Forelimb muscle (tissue), 1 donor: Measurements from ENCODE around the gene HIC2. TPM values are rescaled to one million over a fixed set of nuclear protein-coding genes. Genes with fewer than 3 reads are reported as not detected.
"Not testable (repeated sequence)": the region's sequence is repeated elsewhere in the genome, so short reads cannot be mapped to it uniquely, and the experiment has no call there.

Experiments used
- DNase-seq: peaks from one replicate; pipeline ENCODE4 v3.0.0-alpha.2; 2013; ENCODE audit warnings: low read depth
- polyA plus RNA-seq: library from polyadenylated mRNA; unstranded; fragments of 120-200 nt; gene quantifications from one replicate; pipeline ENCODE4 v1.2.1, GENCODE V29; 2013; ENCODE audit not compliant: insufficient read length

The HIC2 gene, protein sequence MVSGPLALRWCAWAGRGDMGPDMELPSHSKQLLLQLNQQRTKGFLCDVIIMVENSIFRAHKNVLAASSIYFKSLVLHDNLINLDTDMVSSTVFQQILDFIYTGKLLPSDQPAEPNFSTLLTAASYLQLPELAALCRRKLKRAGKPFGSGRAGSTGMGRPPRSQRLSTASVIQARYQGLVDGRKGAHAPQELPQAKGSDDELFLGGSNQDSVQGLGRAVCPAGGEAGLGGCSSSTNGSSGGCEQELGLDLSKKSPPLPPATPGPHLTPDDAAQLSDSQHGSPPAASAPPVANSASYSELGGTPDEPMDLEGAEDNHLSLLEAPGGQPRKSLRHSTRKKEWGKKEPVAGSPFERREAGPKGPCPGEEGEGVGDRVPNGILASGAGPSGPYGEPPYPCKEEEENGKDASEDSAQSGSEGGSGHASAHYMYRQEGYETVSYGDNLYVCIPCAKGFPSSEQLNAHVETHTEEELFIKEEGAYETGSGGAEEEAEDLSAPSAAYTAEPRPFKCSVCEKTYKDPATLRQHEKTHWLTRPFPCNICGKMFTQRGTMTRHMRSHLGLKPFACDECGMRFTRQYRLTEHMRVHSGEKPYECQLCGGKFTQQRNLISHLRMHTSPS
- polyA plus RNA-seq = 4.6 TPM

- not testable (repeated sequence) for DNase-seq
Measured at GRCh38 chr22:21417227-21417746, at the start of gene HIC2. Gene HIC2, plus strand, starts transcription at chr22:21417371. Its CDS starts 25,461 bp downstream, at chr22:21442832.

- not testable (repeated sequence) for DNase-seq
Measured at GRCh38 chr22:21368603-21369310, 48.4 kb upstream of the HIC2 start.

GRCh38 chr22:21375880-21376279, 41.3 kb upstream of the HIC2 start:
- DNase-seq = not testable (repeated sequence)

GRCh38 chr22:21383701-21384467, 33.3 kb upstream of the HIC2 start, which contains the start of gene RIMBP3B:
Gene RIMBP3B, plus strand, starts transcription at chr22:21383751. Its CDS starts 108 bp downstream, at chr22:21383859.
- not testable (repeated sequence) for DNase-seq

GRCh38 chr22:21384468-21385357, 32.5 kb upstream of the HIC2 start:
- not testable (repeated sequence) for DNase-seq

DNA sequence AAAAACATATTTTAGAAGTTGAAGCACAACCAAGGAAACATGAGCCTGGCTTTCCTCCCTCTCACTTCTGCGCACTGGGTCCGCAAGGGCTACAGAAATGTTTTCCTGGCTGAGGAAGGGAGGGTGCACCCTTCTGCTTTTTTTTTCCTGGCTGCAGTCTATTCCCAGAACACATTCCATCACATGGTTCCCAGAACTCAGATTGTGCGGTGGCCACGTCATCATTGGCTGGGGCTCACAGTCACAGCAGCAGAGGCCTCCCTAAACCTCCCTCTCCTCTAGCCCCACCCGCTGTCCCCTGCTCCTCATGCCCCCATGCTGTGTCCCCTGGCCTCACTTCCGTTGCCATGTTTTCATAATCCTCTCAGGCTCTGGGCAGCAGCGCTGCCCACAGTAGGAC, 27.7 kb upstream of the HIC2 start:
- DNase-seq = not testable (repeated sequence)

DNA sequence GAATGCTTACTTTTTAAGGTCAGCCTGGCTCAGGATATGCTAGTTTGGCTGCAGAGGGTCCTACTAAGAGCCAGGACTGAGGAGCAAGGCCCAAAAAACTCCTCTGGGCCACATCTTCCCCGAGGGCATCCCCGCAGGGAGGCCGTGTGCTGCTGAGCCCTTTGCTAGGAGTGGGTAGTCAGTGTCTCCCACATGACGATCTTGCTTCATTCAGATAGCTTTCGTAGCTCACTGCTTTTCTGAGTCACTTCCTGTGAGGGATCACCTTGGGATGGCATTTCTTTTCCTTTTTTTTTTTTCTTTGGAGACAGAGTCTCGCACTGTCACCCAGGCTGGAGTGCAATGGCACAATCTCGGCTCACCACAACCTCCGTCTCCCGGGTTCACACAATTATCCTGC, 27.2 kb upstream of the HIC2 start:
- not testable (repeated sequence) for DNase-seq

DNA sequence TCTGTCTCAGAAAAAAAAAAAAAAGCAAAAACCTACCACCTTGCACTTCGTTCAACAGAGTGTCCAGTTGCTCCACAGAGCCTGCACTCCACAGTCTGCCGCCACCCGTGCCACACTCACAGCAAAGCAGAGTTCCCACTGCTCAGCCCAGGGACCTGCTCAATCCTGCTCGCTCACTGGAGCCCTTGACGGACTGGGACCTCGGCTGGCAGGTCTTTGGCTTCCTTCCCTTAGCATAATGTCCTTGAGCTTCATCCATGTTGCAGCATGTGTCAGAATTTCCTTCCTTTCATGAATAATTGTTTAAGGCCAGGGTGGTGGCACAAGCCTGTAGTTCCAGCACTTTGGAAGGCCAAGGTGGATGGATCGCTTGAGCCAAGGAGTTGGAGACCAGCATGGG, 22.6 kb upstream of the HIC2 start:
- not testable (repeated sequence) for DNase-seq

GRCh38 chr22:21401197-21401969, 15.8 kb upstream of the HIC2 start:
- not testable (repeated sequence) for DNase-seq

- not testable (repeated sequence) for DNase-seq
Measured at GRCh38 chr22:21402763-21403314, 14.3 kb upstream of the HIC2 start.

GRCh38 chr22:21407139-21407538, 10.0 kb upstream of the HIC2 start:
- not testable (repeated sequence) for DNase-seq

DNA sequence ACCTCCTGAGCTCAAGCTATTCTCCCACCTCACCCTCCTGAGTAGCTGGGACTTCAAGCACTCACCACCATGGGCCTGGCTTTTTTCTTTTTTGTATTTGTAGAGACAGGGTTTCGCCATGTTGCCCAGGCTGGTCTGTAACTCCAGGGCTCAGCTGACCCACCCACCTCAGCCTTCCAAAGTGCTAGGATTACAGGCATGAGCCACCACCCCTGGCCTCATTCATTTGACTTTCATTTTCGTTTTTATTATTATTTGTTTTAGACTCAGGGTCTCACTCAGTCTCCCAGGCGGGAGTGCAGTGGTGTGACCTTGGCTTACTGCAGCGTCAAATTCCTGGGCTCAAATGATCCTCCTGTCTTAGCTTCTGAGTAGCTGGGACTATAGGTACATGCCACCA, 9.4 kb upstream of the HIC2 start:
- not testable (repeated sequence) for DNase-seq

- DNase-seq = not testable (repeated sequence)
Measured at GRCh38 chr22:21416375-21416774, 796 bp upstream of the HIC2 start.

- not testable (repeated sequence) for DNase-seq
Measured at GRCh38 chr22:21417853-21418252, 682 bp downstream of the HIC2 start.

DNA sequence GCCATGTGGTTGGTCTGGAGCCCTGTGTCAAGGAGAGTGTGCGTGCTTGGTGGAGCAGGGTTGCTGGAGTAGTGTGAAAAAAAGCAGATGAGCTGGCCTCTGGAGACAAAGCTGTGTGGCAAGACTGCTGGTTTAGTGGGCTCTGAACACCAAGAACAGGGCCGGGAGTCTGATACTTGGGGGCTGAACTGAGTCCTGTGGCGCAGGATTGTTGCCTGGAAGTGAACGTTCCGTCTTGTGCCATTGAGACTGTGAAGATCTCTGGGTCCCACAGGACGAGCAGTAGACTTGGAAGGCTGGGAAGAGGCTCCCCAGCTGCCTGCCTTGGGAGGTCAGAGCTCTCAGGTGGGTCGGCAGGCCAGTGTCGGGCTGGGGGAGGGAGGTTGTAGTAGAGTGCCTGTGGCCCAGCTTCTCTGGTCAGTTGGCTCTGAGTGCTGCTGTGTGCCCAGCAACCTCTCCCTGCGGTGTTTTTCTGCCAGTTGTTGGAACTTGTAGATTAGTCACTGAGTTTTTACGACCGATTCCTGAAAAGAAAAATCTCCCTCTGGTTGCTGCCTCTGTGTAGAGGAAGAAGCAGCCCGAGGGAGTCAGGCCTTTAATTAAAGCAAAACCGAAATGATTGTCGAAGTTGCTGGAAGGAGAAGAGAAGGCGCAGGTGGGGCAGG, 1.9 kb downstream of the HIC2 start:
- not testable (repeated sequence) for DNase-seq

DNA sequence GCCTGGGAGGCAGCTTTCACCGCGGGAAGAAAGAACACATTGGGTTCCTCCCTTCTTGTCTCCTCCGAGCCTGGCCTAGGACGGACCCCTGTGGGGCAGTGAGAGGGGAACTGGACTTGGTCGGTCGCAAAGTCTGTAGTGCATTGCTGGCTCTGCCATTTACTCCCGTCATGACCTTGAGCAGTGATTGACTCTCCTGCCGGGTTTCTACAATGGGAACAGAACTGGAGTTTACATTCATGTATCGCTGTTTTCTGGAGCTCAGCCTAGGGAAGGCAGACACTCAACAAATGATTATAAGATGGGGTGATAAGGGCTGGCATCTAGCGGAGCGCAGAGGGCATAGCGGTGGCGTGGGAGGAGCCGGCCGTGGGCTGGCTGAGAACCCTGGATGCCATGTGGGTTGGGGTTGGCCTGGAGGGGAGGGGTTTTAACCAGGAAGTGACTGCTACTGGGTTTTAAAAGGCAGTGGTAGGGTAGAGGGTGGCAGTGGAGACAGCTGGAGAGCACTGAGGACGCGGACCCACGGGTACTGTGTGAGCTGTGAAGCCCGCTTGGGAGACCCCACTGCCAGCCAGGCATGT, 3.1 kb downstream of the HIC2 start:
- DNase-seq = not testable (repeated sequence)

GRCh38 chr22:21424084-21424709, 7.0 kb downstream of the HIC2 start:
- not testable (repeated sequence) for DNase-seq
